ENCODE measurements around the gene ZNF451.

DNA sequence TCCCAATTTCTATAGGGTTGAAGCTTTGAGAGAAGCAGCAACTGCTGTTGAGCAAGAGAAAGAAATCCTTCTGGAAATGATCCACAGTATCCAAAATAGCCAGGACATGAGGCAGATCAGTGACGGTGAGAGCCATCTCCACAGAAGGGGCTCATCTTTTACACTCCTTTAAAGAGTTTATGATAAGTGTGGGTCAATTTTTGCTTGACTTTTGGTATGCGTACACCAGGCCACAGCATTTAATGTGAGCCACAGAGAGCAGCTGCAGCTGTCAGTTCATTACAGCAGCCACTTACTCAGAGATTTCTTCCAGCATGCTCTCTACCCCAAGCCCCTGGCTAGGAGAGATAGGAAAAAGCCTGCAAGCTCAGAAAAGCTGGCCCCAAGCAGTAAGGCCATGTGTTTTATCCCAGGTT lies 92.0 kb downstream of the ZNF451 start:
- TF ChIP-seq SIN3A (IDR thresholded peaks at IDR 0.05; ENCODE audit: borderline replicate concordance, insufficient read depth, low read length), result no peak
- TF ChIP-seq, protein P1, sequence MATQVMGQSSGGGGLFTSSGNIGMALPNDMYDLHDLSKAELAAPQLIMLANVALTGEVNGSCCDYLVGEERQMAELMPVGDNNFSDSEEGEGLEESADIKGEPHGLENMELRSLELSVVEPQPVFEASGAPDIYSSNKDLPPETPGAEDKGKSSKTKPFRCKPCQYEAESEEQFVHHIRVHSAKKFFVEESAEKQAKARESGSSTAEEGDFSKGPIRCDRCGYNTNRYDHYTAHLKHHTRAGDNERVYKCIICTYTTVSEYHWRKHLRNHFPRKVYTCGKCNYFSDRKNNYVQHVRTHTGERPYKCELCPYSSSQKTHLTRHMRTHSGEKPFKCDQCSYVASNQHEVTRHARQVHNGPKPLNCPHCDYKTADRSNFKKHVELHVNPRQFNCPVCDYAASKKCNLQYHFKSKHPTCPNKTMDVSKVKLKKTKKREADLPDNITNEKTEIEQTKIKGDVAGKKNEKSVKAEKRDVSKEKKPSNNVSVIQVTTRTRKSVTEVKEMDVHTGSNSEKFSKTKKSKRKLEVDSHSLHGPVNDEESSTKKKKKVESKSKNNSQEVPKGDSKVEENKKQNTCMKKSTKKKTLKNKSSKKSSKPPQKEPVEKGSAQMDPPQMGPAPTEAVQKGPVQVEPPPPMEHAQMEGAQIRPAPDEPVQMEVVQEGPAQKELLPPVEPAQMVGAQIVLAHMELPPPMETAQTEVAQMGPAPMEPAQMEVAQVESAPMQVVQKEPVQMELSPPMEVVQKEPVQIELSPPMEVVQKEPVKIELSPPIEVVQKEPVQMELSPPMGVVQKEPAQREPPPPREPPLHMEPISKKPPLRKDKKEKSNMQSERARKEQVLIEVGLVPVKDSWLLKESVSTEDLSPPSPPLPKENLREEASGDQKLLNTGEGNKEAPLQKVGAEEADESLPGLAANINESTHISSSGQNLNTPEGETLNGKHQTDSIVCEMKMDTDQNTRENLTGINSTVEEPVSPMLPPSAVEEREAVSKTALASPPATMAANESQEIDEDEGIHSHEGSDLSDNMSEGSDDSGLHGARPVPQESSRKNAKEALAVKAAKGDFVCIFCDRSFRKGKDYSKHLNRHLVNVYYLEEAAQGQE (IDR thresholded peaks at IDR 0.05; ENCODE audit: insufficient read depth in 1 of 2, low read depth in 2 of 2, low read length in 2 of 2), result no peak

Measured in PFSK-1 (cell line).